Mesangial cell (primary cell): ENCODE data around the gene SRY. TPM values are rescaled to one million over a fixed set of nuclear protein-coding genes. Genes with fewer than 3 reads are reported as not detected.

Source experiments
- total RNA-seq: library from RNA; depleted of rRNA; stranded (reverse); fragments of >200 nt; gene quantifications from 2 replicates; pipeline ENCODE4 v1.2.3, GENCODE V29; 2015

The SRY gene
- not detected in 2 replicates for total RNA-seq

DNA sequence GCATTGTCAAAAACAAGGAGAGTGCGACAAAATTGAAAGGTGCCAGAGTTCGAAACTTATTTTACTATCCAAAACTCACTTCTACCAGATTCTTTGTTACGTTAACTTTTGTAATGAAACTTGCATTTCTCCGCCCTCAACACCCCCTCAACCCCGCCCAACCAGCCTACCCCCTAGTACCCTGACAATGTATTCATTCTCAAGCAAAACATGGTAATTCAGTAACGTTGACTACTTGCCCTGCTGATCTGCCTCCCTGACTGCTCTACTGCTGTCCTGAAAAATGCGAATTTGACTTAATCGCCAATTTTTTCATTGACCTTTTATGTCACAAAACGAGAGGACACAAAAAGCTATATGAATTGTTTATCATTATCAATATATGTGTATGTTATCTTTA is at the start of gene SRY:
SRY (minus strand) TSS at position 83 of the 400 bp plus-strand sequence; CDS start at position 4, 79 bp downstream.

Other genes starting within 250 kb of the SRY start
- not detected in 2 replicates for gene RPS4Y1, start 53.9 kb upstream of the SRY start, total RNA-seq
- gene ZFY, start 147.7 kb upstream of the SRY start, total RNA-seq, result not detected in 2 replicates